ENCODE measurements around the gene ZRSR2.

ZRSR2 gene

DNA sequence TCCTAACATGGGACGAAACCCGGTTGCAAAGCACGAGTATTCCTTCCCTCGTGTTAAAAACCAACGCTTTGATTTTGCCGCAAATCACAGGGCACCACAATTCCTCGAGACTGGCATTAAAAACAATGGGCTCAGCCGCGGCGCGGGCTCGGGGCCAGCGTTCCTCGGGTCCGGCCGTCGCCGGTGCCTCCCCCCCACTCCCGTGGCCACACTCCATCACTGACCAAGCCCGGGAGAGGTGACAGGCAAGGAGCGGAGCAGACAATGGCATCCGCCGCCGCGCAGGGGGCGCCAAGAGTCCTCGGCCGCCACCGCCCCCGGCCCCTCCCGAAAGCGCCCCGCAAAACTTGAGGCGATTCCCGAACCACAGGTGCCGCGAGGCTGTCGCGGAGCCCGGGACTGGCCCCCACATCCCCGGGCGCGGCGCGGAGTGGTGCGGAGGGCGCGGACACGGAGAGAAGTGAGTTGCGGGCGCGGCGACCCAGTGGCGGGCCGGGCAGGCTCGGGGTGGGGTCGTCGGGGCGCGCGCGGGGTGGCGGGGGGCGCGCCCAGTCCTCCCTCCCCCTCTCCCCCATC is 63.9 kb downstream of the ZRSR2 start:
- Histone ChIP-seq H3K27ac (ENCODE audit: low read length) (peak overlapping the region; percentile 3), H3K4me3 (ENCODE audit: low read length in 2 of 2) (peak overlapping the region; percentile 78 to 88), H3K9me3 (ENCODE audit: control insufficient read depth in 2 of 2, low read length in 2 of 2) (no peaks in the 10 kb centered on the region), H3K4me1 (ENCODE audit: control insufficient read depth, insufficient read depth, low read length) (peaks cover 9% of the 10 kb centered on the region), H3K36me3 (ENCODE audit: control insufficient read depth in 2 of 2, insufficient read depth in 2 of 2, low read length in 2 of 2) (no peaks in the 10 kb centered on the region), H3K27me3 (ENCODE audit: control insufficient read depth in 1 of 2, insufficient read depth in 2 of 2, low read length in 2 of 2) (peaks cover 0 to 6% of the 10 kb centered on the region in 2 donors), H3K9ac (ENCODE audit: low read length in 2 of 2) (peak overlapping the region; percentile 52 to 54)

DNA sequence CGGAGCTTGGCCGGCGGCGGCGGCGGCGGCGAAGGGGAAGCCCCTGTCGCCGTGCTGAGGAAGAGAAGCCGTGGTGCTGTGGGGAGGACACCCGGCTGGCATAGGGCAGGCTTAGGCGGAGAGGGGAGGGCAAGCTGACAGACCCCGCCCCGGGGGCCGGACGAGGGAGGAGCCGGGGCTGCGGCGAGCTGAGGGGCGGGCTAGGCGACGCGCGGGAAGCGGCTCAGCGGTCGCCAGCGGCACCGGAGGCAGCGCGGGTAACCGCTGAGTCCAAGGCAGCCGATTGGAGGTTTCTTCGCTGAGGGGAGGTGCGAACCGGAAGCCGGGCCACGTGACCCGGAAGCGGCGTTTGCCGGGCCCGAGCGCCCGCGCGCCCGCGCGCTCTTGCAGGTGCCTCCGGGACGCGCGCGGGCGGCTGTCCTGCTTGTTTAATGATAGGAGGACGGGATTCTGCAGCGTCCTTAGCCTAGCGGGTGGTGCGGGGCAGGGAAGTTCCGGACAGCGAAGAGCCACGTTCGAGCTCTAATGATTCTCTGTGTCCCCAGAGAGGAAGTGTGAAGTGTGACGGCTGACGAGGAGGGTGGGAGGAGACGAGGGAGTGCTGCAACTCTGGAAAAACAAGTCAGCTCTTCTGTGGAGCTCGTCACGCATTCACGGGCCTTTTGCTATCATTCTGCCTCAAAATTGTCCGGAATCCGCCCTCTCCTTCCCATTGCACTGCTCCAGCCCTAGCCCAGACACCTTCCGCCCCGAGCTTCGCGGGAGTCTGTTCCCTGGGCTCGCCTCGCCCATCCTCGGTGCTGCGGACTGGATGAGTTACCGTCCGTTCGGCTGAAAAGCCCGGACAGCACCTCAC is 64.7 kb downstream of the ZRSR2 start, which contains the start of gene AP1S2:
Gene AP1S2 (minus strand): TSS at position 102 of the 856 bp plus-strand sequence. CDS start 2,289 bp downstream, outside the sequence.
- no peaks in the 10 kb centered on the region for H3K9me3 ChIP-seq (ENCODE audit: control insufficient read depth in 2 of 2, low read length in 2 of 2)
- H3K4me3 ChIP-seq (ENCODE audit: low read length in 2 of 2): peak within 1 kb of the TSS; percentile 78 to 88
- H3K4me1 ChIP-seq (ENCODE audit: control insufficient read depth, insufficient read depth, low read length): peaks cover 9% of the 10 kb centered on the region
- no peaks in the 10 kb centered on the region for H3K36me3 ChIP-seq (ENCODE audit: control insufficient read depth in 2 of 2, insufficient read depth in 2 of 2, low read length in 2 of 2)
- peaks cover 0 to 5% of the 10 kb centered on the region in 2 donors for H3K27me3 ChIP-seq (ENCODE audit: control insufficient read depth in 1 of 2, insufficient read depth in 2 of 2, low read length in 2 of 2)
- H3K27ac ChIP-seq (ENCODE audit: low read length): peak within 1 kb of the TSS; percentile 80
- H3K9ac ChIP-seq (ENCODE audit: low read length in 2 of 2): peak within 1 kb of the TSS; percentile 77 to 80

DNA sequence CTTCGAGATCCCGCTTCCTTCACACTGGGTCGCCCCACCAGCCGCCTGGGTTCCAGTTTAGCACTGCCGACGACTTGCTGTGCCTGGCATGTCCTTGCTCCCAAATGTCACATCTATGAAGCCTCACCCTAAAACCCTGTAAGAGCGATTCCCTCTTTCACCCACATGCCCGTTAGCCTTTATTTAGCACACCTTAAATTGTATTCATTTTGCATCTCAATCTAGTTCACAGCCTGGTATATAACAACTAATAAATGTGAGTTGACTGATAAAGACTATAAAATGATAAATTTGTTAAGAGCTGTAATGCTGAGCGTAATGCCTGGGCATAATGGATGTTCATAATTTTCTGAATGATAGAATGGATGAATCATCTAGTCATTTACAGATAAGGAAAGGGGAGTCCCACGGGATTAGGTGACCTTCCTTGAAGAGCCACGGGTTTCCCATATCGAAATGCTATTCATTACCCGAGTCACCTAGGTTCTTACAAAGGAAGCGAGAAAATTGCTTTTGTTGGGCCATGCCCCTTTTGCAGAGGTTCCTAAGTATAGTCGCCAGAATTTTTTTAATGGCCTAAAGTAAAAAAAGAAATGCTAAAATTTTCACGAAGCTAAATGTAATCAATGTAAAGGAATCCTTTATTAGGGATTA is 65.4 kb downstream of the ZRSR2 start:
- peaks cover 9% of the 10 kb centered on the region for H3K4me1 ChIP-seq (ENCODE audit: control insufficient read depth, insufficient read depth, low read length)
- H3K9me3 ChIP-seq (ENCODE audit: control insufficient read depth in 2 of 2, low read length in 2 of 2): no peaks in the 10 kb centered on the region
- peak overlapping the region; percentile 73 to 88 for H3K4me3 ChIP-seq (ENCODE audit: low read length in 2 of 2)
- peak overlapping the region; percentile 77 to 80 for H3K9ac ChIP-seq (ENCODE audit: low read length in 2 of 2)
- H3K27ac ChIP-seq (ENCODE audit: low read length): peak overlapping the region; percentile 80
- H3K36me3 ChIP-seq (ENCODE audit: control insufficient read depth in 2 of 2, insufficient read depth in 2 of 2, low read length in 2 of 2): no peaks in the 10 kb centered on the region
- peaks cover 0 to 3% of the 10 kb centered on the region in 2 donors for H3K27me3 ChIP-seq (ENCODE audit: control insufficient read depth in 1 of 2, insufficient read depth in 2 of 2, low read length in 2 of 2)

DNA sequence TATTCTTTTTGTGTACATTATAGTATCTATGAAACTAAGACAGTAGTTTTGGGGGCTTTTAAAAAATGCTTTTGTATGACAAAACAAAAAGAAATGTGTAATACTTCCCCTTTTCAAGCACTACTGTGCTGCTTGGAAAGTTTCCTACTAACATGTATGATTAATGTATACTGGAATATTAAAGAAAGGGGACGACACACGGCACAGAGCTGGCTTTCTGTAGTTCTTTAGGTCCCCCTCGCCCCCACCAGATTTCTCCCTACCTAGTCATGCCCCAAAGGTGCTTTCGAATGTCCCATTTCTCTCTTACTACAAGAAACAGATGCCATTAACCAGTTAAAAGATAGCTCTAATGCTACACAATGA is 65.9 kb downstream of the ZRSR2 start:
- Histone ChIP-seq H3K9me3 (ENCODE audit: control insufficient read depth in 2 of 2, low read length in 2 of 2) (no peaks in the 10 kb centered on the region), H3K9ac (ENCODE audit: low read length in 2 of 2) (peak overlapping the region in 1 of 2 donors; percentile 77), H3K27ac (ENCODE audit: low read length) (no peak overlapping the region), H3K4me1 (ENCODE audit: control insufficient read depth, insufficient read depth, low read length) (peaks cover 9% of the 10 kb centered on the region), H3K36me3 (ENCODE audit: control insufficient read depth in 2 of 2, insufficient read depth in 2 of 2, low read length in 2 of 2) (no peaks in the 10 kb centered on the region), H3K4me3 (ENCODE audit: low read length in 2 of 2) (no peak overlapping the region), H3K27me3 (ENCODE audit: control insufficient read depth in 1 of 2, insufficient read depth in 2 of 2, low read length in 2 of 2) (peaks cover 0 to 3% of the 10 kb centered on the region in 2 donors)

DNA sequence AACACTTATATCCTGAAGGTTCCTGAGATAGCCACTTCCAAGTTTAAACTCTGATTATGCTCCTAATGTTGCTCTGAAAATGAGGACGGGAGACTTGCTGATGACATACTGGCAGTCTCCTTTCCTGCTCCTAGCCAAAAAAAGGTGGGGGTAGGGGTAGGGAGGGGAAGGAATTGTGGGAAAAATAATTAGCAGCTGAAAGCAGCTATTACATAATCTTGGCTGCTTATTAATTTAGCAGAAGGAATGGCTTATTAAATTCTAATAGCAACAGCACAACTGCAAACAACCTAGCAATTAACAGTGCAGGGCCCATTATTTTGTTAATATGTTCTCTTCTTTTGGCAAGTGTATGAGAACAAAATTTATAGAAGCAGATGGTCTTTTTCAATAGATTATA is 66.4 kb downstream of the ZRSR2 start:
- H3K4me3 ChIP-seq (ENCODE audit: low read length in 2 of 2): no peak overlapping the region
- H3K4me1 ChIP-seq (ENCODE audit: control insufficient read depth, insufficient read depth, low read length): peaks cover 9% of the 10 kb centered on the region
- H3K36me3 ChIP-seq (ENCODE audit: control insufficient read depth in 2 of 2, insufficient read depth in 2 of 2, low read length in 2 of 2): no peaks in the 10 kb centered on the region
- H3K9ac ChIP-seq (ENCODE audit: low read length in 2 of 2): no peak overlapping the region
- peaks cover 0 to 3% of the 10 kb centered on the region in 2 donors for H3K27me3 ChIP-seq (ENCODE audit: control insufficient read depth in 1 of 2, insufficient read depth in 2 of 2, low read length in 2 of 2)
- no peak overlapping the region for H3K27ac ChIP-seq (ENCODE audit: low read length)
- H3K9me3 ChIP-seq (ENCODE audit: control insufficient read depth in 2 of 2, low read length in 2 of 2): no peaks in the 10 kb centered on the region

DNA sequence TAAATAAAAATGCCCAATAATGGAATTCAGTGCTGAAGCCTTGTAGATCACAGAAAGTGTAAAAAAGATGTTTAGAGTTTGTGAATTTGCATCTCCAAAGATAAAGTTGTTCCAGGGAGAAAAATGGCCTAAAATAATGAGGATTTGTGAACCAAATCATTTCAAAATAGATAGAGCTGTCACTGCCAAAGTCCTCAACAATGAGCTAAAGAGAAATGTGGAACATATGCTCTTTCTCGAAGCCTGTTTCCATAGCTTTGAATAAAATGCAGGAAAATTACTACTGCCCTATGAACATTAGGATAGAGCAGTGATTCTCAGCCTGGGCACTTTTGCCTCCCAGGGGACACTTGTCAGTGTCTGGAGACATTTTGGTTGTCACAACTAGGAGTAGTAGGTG is 67.8 kb downstream of the ZRSR2 start:
- no peak overlapping the region for H3K4me3 ChIP-seq (ENCODE audit: low read length in 2 of 2)
- H3K9ac ChIP-seq (ENCODE audit: low read length in 2 of 2): no peak overlapping the region
- H3K4me1 ChIP-seq (ENCODE audit: control insufficient read depth, insufficient read depth, low read length): peaks cover 9% of the 10 kb centered on the region
- no peaks in the 10 kb centered on the region for H3K9me3 ChIP-seq (ENCODE audit: control insufficient read depth in 2 of 2, low read length in 2 of 2)
- no peaks in the 10 kb centered on the region for H3K36me3 ChIP-seq (ENCODE audit: control insufficient read depth in 2 of 2, insufficient read depth in 2 of 2, low read length in 2 of 2)
- peaks cover 0 to 3% of the 10 kb centered on the region in 2 donors for H3K27me3 ChIP-seq (ENCODE audit: control insufficient read depth in 1 of 2, insufficient read depth in 2 of 2, low read length in 2 of 2)
- H3K27ac ChIP-seq (ENCODE audit: low read length): no peak overlapping the region

DNA sequence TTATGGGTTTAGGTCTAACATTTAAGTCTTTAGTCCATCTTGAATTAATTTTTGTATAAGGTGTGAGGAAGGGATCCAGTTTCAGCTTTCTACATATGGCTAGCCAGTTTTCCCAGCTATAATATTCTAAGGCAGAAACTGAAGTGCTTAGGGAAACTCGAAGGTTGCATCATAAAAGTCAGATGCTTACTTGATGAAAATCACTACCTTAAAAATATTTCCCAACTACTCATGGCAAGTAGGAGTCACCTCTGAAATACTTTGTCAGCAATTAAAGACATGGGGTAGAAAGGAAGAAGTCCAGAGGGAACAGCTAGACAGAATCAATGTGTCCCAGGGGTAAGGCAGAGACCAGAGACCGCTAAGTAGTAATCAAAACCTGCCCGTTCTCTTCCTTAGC is 70.6 kb downstream of the ZRSR2 start:
- Histone ChIP-seq H3K9me3 (ENCODE audit: control insufficient read depth in 2 of 2, low read length in 2 of 2) (no peaks in the 10 kb centered on the region), H3K4me3 (ENCODE audit: low read length in 2 of 2) (no peak overlapping the region), H3K27ac (ENCODE audit: low read length) (no peak overlapping the region), H3K4me1 (ENCODE audit: control insufficient read depth, insufficient read depth, low read length) (peaks cover 5% of the 10 kb centered on the region), H3K9ac (ENCODE audit: low read length in 2 of 2) (no peak overlapping the region), H3K36me3 (ENCODE audit: control insufficient read depth in 2 of 2, insufficient read depth in 2 of 2, low read length in 2 of 2) (no peaks in the 10 kb centered on the region), H3K27me3 (ENCODE audit: control insufficient read depth in 1 of 2, insufficient read depth in 2 of 2, low read length in 2 of 2) (peaks cover 0 to under 1% of the 10 kb centered on the region in 2 donors)

DNA sequence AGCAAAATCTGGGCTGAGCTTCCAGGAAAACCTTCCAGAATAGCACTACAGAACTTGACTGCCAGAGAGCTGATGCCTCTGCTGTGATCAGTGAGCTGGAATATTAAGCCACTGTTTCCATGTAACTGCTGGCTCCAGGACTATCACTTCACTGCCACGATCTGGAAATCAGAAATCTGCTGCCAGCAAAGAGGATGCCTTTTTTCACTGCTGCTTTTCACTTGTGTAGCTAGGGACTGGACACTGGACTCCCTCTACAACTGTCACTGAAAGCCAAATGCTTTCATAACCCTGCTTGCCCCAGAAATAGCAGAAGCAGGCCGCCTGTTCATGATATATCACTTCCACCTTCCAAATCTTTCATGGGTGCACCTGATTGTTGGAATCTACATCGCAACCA is 73.7 kb downstream of the ZRSR2 start:
- Histone ChIP-seq H3K4me3 (ENCODE audit: low read length in 2 of 2) (no peak overlapping the region), H3K27ac (ENCODE audit: low read length) (no peak overlapping the region)

DNA sequence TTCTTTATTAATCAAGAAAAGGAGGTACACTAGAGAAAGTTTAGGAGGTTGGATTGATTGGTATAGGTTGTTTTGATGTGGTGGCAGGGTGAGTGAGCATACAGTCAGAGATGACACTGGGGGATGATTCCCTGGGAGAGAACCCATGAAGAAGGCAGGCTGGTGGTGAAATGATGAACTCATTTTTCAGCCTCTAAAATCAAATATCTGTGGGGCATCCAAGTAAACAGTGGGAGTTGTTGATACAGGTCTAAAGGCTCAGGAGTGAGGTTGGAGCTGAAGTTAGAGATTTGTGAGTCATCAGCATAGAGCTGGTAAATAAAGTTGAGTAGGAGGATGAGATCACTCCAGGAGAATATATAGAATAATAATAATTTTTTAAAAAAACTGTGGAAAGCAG is 74.3 kb downstream of the ZRSR2 start:
- Histone ChIP-seq H3K36me3 (ENCODE audit: control insufficient read depth in 2 of 2, insufficient read depth in 2 of 2, low read length in 2 of 2) (no peaks in the 10 kb centered on the region), H3K9me3 (ENCODE audit: control insufficient read depth in 2 of 2, low read length in 2 of 2) (no peaks in the 10 kb centered on the region), H3K27me3 (ENCODE audit: control insufficient read depth in 1 of 2, insufficient read depth in 2 of 2, low read length in 2 of 2) (peaks cover 0 to 7% of the 10 kb centered on the region in 2 donors), H3K4me1 (ENCODE audit: control insufficient read depth, insufficient read depth, low read length) (peaks cover 5% of the 10 kb centered on the region), H3K4me3 (ENCODE audit: low read length in 2 of 2) (no peak overlapping the region), H3K9ac (ENCODE audit: low read length in 2 of 2) (no peak overlapping the region), H3K27ac (ENCODE audit: low read length) (no peak overlapping the region)

More for the DNA sequence above, 73.7 kb downstream of the ZRSR2 start:
- no peak overlapping the region for H3K9ac ChIP-seq (ENCODE audit: low read length in 2 of 2)
- H3K9me3 ChIP-seq (ENCODE audit: control insufficient read depth in 2 of 2, low read length in 2 of 2): no peaks in the 10 kb centered on the region
- no peaks in the 10 kb centered on the region for H3K36me3 ChIP-seq (ENCODE audit: control insufficient read depth in 2 of 2, insufficient read depth in 2 of 2, low read length in 2 of 2)
- H3K27me3 ChIP-seq (ENCODE audit: control insufficient read depth in 1 of 2, insufficient read depth in 2 of 2, low read length in 2 of 2): peaks cover 0 to 7% of the 10 kb centered on the region in 2 donors
- peaks cover 5% of the 10 kb centered on the region for H3K4me1 ChIP-seq (ENCODE audit: control insufficient read depth, insufficient read depth, low read length)

DNA sequence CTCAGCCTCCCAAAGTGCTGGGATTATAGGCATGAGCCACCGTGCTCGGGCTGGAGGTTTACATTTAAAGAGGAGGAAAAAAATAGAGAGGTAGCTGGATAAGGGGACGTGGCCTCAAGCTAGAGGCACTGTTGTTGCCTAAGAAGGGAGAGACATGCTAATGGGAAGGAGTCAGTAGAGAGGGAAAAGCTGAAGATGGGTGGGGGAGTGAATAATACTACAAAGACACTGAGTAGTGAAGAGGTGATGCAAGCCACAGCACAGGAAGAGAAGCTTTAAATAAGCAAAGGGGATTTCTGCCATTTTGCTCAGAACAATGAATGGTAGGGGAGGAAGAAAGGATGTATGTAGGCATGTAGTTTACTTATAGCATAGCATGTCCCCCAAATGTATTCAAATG is 75.9 kb downstream of the ZRSR2 start:
- no peaks in the 10 kb centered on the region for H3K36me3 ChIP-seq (ENCODE audit: control insufficient read depth in 2 of 2, insufficient read depth in 2 of 2, low read length in 2 of 2)
- H3K9me3 ChIP-seq (ENCODE audit: control insufficient read depth in 2 of 2, low read length in 2 of 2): no peaks in the 10 kb centered on the region
- no peak overlapping the region for H3K27ac ChIP-seq (ENCODE audit: low read length)
- no peak overlapping the region for H3K4me3 ChIP-seq (ENCODE audit: low read length in 2 of 2)
- peaks cover 5% of the 10 kb centered on the region for H3K4me1 ChIP-seq (ENCODE audit: control insufficient read depth, insufficient read depth, low read length)
- peaks cover 0 to 7% of the 10 kb centered on the region in 2 donors for H3K27me3 ChIP-seq (ENCODE audit: control insufficient read depth in 1 of 2, insufficient read depth in 2 of 2, low read length in 2 of 2)
- H3K9ac ChIP-seq (ENCODE audit: low read length in 2 of 2): no peak overlapping the region
